Nucleus accumbens (tissue), 56 donors: ENCODE measurements around the gene HMG20A.
A peak's percentile ranks its signal among the peaks of the same experiment; 100 is the strongest.
"Not testable (repeated sequence)": the region's sequence is repeated elsewhere in the genome, so short reads cannot be mapped to it uniquely, and the experiment has no call there.

Source experiments
- DNase-seq, 56 donors: peaks; one replicate each; lab custom pipeline; 2025; lab: John Stamatoyannopoulos, UW

The HMG20A gene

DNA sequence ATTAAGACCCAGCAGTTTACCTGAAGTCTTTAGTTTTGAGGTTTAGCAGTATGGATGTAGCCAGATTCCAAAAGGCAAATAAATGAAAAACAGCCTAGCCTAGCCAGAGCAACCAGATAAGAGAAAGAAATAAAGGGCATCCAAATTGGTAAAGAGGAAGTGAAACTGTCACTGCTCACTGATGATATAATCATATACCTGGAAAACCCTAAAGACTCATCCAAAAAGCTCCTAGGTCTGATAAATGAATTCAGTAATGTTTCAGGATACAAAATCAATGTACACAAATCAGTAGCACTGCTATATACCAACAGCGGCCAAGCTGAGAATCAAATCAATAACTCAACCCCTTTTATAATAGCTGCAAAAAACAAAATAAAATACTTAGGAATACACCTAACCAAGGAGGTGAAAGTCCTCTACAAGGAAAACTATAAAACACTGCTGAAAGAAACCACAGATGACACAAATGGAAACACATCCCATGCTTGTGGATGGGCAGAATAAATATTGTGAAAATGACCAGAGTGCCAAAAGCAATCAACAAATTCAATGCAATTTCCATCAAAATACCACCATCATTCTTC lies 14.4 kb upstream of the HMG20A start:
- not testable (repeated sequence) for DNase-seq

DNA sequence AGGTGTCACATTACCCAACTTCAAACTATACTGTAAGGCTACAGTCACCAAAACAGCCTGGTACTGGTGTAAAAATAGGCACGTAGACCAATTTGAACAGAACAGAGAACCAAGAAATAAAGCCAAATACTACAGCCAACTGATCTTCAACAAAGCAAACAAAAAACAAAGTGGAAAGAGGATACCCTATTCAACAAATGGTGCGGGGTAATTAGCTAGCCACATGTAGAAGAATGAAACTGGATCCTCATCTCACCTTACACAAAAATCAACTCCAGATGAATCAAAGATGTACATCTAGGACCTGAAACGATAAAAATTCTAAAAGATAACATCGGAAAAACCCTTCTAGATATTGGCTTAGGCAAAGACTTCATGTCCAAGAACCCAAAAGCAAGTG lies 13.8 kb upstream of the HMG20A start:
- no peak for DNase-seq

DNA sequence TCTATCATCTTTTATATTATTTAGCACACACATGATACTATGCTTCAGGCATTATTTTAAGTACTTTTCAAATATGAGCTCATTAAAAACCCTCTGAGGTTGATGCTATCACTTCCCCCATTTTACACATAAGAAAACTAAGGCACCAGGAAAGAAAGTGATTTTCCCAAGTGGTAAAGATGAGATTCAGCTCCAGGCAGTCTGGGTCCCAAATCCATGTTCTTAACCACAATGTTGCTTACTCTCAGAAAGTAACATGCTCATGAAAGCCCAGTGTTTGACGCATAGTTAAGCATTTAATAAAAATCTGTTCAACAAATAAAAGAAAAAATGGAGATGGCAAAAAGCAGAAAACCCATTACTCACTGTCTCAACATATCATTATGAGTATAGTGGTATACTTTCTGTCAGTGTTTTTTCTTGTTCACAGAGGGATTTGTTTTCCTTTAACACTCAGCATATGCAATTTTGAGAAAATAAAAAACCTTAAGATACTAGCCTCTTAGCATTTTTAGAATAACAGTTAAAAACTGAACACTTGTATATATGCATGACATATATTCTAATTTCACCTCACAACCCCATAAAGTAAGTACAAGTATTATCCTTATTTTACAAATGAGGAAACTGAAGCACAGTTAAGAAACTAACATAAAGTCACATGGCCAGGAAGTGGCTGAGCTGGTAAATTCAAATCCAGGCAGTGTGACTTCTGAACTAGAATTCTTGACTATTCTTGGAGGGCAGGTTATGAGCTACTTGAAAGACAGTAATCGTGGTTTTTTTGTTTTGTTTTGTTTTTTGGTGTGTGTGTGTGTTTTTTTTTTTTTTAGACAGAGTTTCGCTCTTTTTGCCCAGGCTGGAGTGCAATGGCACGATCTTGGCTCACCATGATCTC lies 11.2 kb upstream of the HMG20A start:
- peak in 1 of 56 donors; percentile 19 for DNase-seq

DNA sequence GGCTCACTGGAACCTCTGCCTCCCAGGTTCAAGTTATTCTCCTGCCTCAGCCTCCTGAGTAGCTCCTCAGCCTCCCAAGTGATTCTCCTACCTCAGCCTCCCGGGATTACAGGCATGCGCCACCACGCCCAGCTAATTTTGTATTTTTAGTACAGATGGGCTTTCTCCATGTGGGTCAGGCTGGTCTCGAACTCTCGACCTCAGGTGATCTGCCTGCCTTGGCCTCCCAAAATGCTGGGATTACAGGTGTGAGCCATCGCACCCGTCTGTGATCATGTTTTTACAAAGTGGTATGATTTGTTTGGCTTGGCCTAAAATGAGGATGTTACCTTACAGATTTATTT lies 10.6 kb upstream of the HMG20A start:
- DNase-seq: not testable (repeated sequence)

DNA sequence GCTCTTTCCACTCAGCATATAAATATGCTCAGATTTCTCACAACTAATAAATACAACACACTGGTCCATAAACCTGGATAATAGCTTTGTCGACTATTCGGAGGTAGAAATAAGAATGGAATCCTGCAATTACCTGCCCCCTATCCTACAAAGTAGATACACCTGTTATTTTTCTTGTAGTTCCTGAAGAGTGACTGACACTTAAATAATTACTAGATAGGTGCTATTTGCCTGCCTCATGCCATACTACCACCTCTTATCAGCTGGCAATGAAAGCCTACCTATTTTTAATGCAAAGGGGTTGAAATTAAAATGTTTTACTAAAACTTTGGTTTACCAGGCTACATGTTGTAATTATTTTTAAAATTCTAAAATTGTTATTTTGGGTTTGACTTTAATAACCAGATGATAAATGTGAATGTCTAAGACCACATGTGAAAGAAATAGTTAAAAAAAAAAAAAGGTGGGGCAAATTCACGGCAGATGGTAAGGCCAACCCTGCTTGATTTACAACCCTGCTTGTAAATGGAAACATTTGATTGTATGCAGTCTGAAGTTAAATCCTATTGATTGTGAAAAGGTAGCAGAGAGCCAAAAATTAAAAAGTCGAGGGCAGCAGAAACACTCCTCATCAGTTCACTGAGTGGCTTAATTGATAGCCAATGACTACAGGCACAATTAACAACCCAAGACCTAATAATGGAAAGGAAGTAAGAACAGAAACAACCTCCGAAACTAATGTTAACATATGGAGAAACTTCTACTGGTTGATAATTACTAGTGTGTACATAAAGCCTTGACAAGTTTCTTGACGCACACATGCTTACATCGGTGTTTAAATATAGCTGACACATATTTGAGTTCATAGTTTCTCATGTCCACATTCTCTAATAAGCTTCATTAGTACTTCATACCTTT lies 9.7 kb upstream of the HMG20A start:
- DNase-seq: no peak

DNA sequence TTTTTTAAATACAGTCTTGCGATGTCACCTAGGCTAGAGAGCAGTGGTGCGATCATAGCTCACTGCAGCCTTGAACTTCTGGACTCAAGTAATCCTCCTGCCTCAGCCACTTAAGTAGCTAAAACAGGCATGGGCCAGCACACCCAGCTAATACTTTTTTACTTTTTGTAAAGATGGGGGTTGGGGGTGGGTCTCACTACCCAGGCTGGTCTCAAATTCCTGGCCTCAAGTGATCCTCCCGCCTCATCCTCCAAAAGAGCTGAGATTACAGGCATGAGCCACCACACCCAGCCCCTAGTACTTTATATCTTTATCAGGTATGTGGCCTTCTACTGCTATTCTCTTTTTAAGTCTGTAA lies 9.1 kb upstream of the HMG20A start:
- no peak for DNase-seq

DNA sequence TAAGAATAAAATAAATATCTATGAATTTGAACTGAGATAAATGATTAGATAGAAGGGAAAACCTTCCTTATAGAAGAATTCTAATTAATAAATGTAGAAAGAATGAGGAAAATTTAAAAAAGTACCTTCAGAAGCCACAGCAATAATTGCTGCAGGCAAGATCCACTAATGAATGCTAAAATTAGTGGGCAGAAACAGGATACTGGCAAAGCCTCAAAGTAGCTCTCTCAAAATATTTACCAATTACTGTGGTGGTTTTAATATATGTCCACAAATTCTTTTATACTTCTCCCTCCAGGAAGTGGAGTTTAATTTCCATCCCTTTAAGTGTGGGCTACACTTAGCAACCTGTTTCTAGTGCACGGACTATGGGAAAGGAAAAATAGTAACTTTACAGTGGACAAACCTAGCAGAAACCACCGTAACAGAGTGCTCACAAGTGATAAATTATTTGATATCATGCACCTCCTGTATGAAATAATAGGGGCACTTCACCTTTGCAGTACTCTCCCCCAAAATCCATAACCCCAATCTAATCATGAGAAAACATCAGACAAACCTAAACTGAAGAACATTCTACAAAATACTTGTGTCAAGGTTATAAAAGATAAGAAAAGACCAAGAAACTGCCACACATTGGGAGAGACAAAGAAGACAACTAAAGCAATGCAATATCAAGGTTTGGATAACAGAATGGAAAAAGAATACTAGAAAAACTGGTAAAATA lies 7.6 kb upstream of the HMG20A start:
- no peak for DNase-seq

DNA sequence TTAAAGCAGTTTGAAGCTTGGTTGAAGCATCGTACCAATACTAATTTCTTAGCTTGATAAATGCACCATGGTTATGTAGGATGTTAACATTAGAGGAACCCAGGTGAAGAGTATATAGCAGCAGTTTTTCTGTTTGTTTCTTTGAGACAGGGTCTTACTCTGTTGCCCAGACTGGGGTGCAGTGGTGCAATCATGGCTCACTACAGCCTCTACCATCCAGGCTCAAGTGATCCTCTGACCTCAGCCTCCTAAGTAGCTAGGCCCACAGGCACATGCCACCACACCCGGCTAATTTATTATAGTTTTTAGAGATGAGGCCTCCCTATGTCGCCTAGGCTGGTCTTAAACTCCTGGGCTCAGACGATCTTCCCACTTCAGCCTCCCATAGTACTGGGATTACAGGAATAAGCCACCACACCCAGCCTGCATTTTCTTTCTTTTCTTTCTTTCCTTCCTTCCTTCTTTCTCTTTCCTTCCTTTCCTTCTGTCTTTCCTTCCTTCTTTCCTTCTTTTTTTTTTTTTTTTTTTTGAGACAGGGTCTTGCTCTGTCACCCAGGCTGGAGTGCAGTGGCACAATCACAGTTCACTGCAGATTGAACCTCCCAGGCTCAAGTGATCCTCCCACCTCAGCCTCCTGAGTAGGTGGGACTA lies 6.9 kb upstream of the HMG20A start:
- no peak for DNase-seq

DNA sequence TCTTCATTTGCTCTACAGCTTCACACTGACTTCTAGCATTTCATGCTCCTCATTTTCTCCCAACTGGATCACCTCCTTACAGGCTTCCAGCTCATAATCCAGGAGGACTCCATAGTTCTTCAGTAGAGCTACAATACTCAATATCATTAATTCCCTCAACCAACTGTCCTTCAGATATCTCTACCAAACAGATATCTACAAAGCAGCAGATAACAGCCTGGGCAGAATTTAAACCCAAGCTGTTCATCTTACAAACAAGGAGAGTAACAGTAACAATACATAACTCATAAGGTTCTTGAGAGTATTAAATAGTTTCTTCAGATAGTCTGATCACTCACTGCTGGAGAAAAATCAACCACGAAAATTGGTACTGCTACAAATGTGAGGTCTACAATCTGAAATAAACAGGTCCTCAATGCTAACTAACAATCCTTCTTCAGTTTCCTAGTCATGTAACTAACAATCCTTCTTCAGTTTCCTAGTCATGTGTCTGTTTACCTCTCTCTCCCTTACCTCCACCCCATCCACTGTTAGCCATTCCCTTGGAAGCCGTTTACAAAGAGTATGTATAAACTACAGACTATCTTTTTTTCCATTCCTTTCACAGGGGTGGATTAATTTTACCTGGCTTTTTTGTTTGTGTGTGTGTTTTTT lies 5.8 kb upstream of the HMG20A start:
- no peak for DNase-seq

DNA sequence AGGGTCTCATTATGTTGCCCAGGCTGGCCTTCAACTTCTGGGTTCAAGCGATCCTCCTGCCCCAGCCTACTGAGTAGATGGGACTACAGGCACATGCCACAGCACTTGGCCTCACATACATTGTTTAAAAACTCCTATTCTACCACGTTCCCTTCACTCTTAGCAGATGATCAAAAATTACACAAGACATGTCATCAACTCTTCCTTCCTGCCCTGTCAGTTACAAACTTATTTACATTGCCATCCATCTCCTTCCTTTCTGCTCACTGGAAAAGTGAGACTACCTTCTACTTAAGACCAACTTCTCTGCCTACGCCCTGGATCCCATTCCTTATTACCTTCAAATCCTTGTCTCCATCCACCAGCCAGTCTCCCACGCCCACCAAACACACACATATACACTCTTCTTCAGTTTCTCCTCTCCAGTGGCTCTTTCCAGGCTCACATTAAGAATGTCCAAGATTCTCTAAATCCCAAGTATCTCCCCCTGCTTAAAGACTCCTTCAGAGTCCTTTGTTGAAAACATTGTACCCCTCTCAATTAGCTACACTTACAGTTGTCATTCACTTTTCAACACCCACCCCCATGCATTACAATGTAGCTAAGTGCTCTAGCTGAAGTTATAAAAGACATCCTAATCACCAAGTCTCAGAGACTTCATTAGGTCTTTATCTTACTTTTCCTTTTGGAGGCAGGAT lies 5.1 kb upstream of the HMG20A start:
- no peak for DNase-seq

DNA sequence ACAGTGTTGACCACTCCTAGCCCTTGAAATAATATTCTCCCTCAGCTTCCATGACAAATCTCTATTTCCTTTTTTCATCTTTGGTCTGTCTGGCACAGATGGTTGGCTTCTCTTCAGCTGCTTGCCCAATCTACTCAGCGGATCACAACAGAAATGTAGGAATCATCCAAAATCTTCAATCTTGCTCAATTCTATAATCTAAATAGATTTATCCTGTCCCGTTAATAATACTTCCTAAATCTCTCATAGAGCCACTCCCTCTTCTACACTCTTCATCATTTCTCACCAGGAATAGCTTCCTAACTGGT lies 4.6 kb upstream of the HMG20A start:
- no peak for DNase-seq

DNA sequence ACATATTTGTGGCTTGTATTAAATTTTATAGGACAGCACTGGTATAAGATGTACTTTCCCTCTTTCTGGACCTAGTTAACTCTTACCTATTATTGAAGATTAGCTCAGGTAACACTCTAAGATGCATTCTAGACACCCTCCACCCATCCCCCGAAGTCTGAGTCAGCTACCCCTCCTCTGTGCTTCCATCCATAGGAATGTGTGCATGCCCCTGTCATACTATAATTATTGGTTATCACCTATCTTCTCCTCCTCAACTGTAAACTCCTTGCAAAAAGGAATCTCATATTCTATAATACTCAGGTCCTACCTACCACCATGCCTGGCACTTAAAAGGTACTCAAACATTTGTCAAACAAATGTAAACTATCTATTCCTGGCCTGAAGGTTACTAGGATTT lies 3.7 kb upstream of the HMG20A start:
- DNase-seq: no peak

DNA sequence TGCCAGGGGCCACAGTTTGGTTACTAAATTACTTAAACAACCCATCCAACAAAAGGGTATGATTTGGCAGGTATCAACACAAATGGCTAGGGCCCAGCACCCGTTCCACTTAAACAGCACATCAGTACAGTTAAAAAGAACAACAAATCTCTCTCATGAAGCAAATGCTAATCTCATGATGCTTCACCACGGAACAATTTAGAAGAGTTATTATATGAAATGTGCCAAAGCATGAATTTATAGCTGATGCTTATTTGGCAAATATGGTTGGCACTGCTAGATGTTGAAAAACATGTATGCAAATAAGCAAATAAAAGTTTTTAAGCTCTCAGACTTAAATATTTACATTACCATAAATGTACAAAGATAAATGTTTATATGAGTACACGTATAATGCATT lies 3.1 kb upstream of the HMG20A start:
- DNase-seq: no peak

DNA sequence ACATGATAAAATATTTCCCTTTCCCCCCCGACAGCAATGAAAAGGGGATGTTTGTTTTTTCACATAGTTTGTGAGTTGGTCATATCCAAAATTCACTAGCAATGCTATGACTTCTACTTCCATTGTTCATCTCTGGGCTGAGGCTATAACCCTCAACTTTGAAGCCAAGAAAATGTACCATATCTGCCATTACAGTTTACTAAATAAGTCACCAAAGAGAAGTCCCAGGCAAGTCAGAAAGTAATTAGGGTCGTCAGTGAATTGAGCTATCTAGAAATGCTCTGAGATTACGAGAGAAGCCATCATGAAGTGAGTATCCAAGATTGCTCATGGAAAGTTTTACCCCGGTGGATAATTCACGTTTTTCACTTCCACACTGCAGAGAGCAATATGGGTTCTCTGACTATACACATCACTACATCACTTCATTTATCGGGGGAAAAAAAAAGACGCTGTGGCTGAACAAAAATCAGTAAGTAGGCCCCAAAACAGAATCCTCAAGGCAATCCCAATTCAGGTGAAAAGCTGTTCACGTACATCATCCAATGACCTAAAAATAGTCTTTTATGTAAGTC lies 2.2 kb upstream of the HMG20A start:
- DNase-seq: no peak

DNA sequence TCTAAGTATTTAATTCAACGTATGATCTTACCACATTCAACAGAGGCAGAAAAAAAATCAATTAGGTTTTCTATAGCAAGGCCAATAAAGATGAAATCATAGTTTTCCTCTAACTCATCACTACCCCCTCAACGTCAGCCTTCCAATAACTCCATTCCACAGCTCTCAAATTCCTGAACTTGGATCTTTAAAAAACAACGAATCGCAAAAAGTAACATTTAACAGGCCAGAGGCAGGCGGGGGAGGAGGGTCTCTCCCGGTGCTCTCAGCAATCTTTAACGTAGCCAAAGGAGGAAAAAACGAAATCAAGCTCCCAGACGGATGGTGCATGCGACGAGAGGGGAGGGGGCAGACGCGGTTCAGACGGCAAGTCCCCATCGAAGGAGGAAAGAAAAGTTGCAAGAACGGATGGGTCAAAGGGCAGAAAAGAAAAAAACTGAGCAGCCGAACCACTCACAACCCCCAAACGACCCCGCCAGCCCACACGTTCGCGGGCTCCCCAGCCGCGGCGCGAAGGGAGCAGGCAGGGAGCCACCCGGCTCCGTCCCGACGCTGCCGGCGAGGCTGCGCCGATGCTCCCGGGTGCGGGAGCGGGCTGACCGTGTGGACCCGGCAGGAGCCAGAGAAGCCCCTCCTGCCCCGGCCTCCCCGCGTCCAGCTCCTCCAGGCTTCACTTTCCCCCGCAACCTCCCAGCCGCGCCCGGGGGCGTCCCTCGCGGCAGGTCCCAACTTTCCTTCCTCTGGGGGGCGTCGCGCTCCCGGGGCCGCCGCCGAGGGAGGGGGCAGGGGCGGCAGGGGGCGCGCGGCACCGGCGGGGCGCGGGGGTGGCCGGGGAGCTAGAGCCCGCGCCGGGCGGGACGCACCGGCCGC lies 1.5 kb upstream of the HMG20A start:
- DNase-seq: peak in 39 of 56 donors; percentile 13 to 72 (median 44)

DNA sequence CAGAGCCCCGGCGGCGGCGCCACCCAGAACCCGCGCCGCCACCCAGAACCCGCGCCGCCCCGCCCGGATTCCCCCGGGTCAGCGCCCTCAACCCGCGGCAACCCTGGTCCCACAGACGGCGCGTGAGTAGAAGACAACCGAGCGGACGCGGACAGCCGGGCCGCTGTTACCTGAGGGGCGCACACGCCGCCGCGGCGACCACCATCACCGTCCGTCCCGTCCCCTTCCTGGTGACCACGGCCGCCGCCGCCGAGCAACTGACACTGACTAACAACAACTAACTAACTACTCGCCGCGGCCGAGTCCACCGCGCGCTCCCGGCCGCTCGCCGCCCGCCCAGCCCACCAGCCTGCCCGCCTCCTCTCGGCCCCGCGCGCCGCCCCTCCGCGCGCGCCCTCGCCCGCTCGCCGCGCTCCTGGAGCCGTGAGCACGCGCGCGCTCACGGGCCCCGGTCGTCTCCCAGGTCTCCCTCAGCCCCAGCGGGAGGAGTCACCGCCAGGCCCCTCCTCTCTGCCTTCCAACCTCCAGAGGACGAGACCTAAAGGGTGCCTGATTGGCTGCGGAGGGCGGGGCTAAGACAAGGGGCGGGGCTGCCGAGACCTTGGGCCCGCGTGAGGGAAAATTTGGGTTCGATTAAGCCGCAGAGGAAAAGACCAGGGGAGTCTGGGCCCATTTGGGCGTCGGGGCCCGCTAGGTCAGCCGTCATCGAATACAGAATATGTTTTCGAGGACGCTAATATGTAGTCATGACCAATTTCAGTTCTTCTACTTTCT lies 665 bp upstream of the HMG20A start, which contains the start of gene PEAK1:
PEAK1 (minus strand) TSS at position 269 of the 774 bp plus-strand sequence. CDS start 238,178 bp downstream, outside the sequence.
- peak; percentile 75 to 100 (median 96) for DNase-seq

DNA sequence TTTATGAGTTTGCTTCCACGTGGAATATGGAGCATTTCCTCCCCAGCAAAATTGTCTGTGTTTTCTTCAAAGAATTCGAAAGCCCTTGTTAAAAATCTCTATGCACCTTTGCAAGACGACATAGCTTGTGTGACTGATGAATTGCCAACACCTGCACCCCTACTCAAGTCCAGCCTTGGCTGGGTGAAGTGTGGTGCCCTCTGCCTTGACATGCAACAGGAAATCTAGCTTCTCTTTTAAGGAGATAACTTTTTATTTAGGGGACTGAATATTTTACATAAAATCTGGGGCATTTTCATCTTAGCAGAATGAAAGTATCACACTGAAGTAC lies 647 bp downstream of the HMG20A start:
- DNase-seq: peak in 2 of 56 donors; percentile 12 to 30
